NT2/D1 (cell line): Measurements from ENCODE around the gene SNCB.

ENCODE experiments used
- SUZ12 ChIP-seq: IDR thresholded peaks from 2 replicates; pipeline ENCODE4 v1.6.1; 2011; ENCODE audit not compliant: insufficient read length, insufficient read depth; ENCODE audit errors: extremely low read depth
- YY1 ChIP-seq: IDR thresholded peaks from 2 replicates; pipeline ENCODE4 v1.6.1; 2011; ENCODE audit not compliant: insufficient read length, insufficient read depth

DNA sequence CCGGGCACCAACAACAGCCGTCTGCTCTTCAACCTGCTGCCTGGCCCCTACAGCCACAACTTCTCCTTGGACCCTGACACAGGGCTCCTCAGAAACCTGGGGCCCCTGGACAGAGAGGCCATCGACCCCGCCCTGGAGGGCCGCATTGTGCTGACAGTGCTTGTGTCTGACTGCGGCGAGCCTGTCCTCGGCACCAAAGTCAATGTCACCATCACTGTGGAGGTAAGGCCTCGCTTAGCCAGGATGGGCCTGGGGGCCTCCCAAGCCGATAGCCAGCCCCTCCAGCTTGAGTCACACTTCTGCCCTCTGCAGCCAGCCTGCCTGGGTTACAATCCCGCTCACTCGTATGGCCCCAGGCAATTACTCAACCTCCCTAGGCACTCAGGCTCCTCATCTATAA is 49.0 kb downstream of the SNCB start:
- no peak for TF ChIP-seq SUZ12
- no peak for TF ChIP-seq YY1
